ENCODE results near the gene SHC1.

Gene SHC1

DNA sequence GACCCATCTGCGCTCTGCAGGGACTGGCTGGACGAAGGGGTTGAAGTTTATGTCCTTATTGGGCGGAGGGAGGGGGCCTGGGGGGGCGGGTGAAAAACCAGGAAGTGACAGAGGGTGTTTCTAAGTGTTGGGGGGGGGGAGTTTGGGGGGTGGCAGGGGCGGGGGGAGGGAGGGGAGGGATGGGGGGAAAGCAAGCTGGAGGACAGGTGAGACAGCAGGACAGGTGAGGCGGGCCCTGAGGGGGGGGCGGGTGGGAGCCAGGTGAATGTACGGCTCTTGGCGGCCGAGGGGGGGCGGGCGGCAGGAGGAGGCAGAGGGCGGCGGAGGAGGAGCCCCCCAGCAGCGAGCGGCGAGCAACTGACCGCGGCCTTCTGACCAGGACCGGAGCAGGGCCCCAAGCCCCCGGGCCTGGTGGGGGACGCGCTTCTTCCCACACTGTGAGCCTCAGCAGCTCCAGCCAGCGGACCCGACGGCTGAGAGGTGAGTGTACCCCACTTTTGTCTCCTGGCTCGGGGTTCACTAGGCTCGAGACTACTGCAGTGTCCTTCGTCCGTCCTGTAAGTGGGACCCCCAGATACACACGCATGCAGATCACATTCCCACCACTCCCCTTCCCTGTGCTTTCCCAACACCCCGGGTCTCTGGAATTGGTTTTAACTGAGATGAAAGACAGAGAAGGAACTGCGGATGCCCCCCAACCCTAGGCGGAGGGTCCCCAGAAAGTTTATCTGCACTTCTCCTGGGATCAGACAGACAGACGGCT lies 32.1 kb upstream of the SHC1 start, which contains the start of gene ZBTB7B:
ZBTB7B (plus strand) TSS at position 339 of the 763 bp plus-strand sequence. CDS start 11,859 bp downstream, outside the sequence.
- TF ChIP-seq GATA3 (IDR thresholded peaks at IDR 0.05; ENCODE audit: low read depth, low read length) = no peak

DNA sequence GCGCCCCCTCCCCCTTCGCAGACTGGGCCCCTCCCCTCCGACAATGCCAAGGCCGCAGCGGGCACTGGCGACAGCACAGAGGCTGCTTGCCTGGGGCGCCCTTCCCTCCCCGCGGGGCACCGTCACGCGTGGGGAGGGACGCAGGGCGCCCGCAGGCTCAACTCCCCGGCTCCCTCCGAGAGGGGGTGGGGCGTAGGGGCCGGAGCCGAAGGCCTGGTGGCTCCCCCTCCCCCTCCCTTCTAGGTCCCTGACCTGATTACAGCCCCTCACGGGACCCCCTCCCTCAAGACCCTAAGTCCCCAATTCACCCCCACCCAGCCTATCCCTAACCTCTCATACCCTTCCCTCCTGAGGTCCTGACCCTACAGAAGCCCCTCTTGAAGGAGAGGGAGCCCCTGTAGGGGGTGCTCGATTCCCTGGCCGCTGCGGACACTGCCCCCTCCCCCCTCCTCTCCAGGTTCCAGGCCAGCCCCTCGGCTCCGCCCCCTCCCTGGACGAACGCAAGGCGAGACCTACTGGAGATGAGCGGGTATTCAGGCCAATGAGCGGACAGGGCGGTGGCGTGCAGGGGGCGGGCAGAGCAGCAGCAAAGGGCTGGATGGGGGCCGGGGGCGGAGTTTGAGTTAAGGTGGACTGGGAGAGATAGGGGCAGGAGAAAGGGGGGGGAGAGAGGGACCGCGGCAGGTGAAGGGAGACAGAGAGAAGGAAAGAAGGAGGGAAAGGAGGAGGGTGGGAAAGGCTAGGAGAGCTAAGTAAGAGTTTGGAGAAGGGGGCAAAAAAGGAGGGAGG lies 31.3 kb upstream of the SHC1 start:
- TF ChIP-seq GATA2 (IDR thresholded peaks at IDR 0.05; ENCODE audit: low read depth, low read length) (no peak), GATA3 (IDR thresholded peaks at IDR 0.05; ENCODE audit: low read depth, low read length) (no peak)

- TF ChIP-seq GATA2 (IDR thresholded peaks at IDR 0.05; ENCODE audit: low read depth, low read length) = no peak
- TF ChIP-seq GATA3 (IDR thresholded peaks at IDR 0.05; ENCODE audit: low read depth, low read length) = no peak
Measured at GRCh38 chr1:155001425-155001674, 30.8 kb upstream of the SHC1 start.

DNA sequence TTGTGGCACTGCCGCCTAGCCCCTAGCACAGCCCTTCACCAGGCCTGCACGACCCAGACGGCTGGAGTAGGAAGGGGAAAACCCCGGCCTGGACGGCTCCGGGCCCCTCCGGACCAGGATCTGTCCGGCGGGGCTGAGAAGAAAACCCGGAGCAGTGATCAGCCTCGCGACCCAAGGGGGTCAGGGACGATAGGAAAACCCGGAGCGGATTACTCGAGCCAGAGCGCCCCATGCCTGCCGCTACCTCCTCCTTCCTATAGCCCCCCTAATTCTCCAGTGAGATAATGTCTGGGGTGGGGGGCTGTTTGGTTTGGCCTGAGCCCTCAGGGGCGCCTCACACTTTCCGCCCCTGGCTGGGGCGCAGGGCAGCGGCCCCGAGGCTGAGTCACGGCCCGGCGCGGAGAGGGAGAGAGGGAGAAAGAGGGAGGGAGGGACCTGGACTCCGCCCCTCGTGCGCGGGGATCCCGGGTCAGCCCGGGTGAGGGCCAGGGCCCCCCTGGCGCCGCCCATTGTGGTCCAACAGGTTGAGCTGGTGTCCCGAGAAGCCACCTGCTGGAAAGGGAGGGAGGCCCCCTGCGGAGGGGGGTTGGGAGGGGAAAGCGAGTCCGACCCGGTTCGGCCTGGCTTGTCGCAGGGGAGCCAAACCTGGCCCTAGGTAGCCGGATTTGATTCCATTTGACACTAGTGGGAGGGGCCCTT lies 30.3 kb upstream of the SHC1 start:
- TF ChIP-seq GATA2 (IDR thresholded peaks at IDR 0.05; ENCODE audit: low read depth, low read length) (0 out of 2 replicates have a peak, but pooled peaks have one; percentile 24), GATA3 (IDR thresholded peaks at IDR 0.05; ENCODE audit: low read depth, low read length) (no peak)

DNA sequence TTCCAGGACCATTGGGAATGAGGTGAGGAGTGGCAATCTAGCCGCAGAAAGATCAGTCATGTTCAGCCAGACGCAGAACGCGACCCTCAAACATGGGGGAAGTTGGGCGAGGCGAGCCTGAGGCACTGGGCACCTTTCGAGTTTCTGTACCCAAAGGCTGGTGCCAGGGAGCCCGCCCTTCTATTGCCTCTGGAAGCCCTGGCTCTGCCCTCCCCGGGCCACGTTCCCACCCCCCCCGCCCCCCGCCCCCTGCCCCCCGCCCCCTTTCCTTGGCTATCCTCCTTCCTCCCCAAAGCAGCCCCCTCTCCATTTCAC lies 29.8 kb upstream of the SHC1 start:
- TF ChIP-seq GATA3 (IDR thresholded peaks at IDR 0.05; ENCODE audit: low read depth, low read length) (no peak), GATA2 (IDR thresholded peaks at IDR 0.05; ENCODE audit: low read depth, low read length) (no peak)

DNA sequence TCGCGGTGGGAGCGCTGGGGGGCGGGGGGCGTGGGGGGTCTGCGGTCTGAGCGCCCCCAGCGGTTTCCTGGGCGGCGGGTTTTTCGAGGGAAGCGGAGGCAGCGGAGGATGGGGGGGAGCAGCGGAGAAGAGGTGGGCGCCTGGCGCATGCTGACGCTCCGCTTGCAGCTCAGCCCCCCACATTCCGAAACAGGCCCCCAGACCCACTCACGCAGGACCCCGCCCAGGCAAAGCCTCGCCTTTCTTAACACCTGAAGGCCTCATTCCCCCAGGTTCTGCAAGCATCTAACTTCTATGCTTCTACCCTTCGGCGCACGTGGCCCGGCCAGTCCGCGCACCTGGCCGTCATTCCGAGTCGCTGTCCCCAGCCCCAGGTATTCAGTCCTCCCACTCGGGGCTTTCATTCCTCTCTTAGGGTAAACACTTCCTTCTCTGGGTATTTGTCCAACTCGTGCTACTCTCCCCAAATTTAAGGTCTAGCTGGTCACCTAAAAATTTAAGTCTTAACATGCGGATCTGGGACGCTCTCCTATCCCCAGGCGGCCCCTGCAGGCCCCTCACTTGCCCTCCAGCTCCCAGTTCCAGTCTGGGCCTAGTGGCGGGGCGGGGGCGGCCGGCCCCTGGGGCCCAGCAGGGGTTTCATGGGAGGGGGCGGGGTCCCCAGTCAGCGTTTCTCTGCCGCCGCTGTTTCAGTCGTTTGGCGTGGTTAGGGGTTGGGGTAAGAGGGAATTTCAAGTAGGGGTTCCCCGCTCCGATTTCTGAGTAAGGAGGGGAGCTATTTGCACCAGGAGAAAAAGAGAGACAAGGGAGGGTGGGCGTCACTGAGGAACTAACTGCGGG lies 29.2 kb upstream of the SHC1 start:
- TF ChIP-seq GATA2 (IDR thresholded peaks at IDR 0.05; ENCODE audit: low read depth, low read length) (no peak), GATA3 (IDR thresholded peaks at IDR 0.05; ENCODE audit: low read depth, low read length) (no peak)

DNA sequence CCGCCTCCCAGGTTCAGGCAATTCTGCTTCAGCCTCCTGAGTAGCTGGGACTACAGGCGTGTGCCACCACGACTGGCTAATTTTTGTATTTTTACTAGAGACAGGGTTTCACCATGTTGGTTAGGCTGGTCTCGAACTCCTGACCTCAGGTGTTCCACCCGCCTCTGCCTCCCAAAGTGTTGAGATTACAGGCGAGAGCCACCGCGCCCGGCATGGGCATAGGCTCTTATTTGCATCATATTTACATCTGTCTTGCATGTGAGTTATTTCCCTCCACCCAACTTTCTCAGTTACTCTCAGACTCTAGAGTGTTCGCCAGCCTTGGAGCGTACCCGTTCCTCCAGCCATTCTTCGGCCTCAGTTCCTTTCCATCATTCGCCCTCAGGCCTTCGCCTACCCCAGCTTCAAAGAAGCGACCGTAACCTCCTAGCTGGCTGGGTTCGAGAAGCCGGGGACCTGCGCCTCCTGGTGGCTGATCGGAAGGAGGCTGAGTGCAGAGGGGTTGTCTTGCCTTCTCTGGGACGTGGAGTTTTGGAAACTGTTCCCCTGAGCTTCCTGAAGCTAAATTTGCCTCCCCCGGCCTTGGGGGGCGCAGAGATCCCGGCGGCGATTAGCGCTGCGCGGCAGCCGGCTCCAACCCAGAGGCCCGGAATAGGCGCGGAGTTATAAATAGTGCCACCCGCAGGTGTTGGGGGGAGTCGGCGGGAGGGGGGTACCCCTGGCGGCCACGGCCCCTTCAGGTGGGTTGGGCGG lies 28.4 kb upstream of the SHC1 start:
- no peak for TF ChIP-seq GATA3 (IDR thresholded peaks at IDR 0.05; ENCODE audit: low read depth, low read length)
- peak; percentile 92 for TF ChIP-seq GATA2 (IDR thresholded peaks at IDR 0.05; ENCODE audit: low read depth, low read length)

DNA sequence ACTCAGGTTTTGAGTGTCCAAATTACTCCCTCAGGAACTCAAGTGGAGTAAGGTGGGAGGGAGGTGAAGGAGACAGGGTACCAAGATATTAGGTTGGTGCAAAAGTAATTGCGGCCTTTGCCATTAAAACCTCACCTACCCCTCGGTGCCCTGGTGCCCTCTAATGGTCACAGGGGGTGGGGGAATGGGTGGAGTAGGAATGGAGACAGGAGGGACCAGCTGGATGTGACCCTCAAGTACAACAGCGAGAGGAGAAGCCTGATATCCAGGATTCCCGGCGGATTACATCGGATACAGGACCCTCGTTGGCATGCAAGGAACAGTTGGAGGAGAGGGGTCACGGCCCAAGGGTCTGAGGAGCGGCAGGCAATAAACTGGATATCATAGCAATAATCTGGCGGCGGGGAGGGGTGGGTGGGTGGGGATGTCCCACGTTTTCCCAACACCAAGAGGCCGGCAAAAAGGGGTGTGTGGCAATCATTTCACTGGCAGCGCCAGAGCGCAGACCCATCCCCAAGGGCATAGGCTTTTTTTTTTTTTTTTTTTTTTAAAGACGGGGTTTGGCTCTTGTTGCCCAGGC lies 27.7 kb upstream of the SHC1 start:
- TF ChIP-seq GATA3 (IDR thresholded peaks at IDR 0.05; ENCODE audit: low read depth, low read length) (no peak), GATA2 (IDR thresholded peaks at IDR 0.05; ENCODE audit: low read depth, low read length) (no peak)

GRCh38 chr1:154996966-154997701 lies 26.6 kb upstream of the SHC1 start:
- TF ChIP-seq GATA3 (IDR thresholded peaks at IDR 0.05; ENCODE audit: low read depth, low read length) = no peak
- no peak for TF ChIP-seq GATA2 (IDR thresholded peaks at IDR 0.05; ENCODE audit: low read depth, low read length)

DNA sequence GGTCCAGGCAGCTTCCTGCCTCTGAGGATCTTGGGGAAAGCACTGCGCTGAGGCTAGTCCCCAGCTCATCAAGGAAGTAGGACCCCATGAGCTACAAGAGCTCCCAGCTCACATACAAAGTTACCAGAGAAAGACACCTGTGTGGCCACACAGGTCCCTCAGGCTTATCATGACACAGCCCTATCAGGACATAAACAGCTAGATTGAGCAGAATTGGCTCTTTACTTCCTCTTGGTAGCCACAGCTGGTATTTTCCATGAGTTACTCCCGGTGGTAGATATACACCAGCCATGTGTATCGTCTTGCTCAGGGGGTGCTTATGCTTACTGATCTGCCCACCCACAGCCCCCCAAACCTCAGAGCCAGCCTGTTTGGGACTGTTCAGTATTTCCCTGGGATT lies 24.0 kb upstream of the SHC1 start:
- no peak for TF ChIP-seq GATA2 (IDR thresholded peaks at IDR 0.05; ENCODE audit: low read depth, low read length)
- no peak for TF ChIP-seq GATA3 (IDR thresholded peaks at IDR 0.05; ENCODE audit: low read depth, low read length)

DNA sequence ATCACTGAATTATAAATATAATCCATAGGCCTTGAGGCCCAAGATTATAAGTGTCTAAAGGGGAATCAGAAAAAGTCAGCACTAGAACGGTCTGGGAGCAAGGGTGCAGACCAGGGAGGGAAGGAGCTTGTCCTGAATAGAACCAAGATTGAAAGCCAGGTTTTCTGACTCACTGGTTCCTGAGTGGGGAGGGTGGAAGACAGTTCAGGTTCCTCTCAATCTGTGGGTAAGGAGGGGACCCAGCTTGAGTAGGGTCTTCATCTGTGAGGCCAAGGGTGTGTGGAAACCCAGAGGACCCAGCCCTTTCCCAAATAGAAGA lies 23.7 kb upstream of the SHC1 start:
- no peak for TF ChIP-seq GATA2 (IDR thresholded peaks at IDR 0.05; ENCODE audit: low read depth, low read length)
- no peak for TF ChIP-seq GATA3 (IDR thresholded peaks at IDR 0.05; ENCODE audit: low read depth, low read length)

DNA sequence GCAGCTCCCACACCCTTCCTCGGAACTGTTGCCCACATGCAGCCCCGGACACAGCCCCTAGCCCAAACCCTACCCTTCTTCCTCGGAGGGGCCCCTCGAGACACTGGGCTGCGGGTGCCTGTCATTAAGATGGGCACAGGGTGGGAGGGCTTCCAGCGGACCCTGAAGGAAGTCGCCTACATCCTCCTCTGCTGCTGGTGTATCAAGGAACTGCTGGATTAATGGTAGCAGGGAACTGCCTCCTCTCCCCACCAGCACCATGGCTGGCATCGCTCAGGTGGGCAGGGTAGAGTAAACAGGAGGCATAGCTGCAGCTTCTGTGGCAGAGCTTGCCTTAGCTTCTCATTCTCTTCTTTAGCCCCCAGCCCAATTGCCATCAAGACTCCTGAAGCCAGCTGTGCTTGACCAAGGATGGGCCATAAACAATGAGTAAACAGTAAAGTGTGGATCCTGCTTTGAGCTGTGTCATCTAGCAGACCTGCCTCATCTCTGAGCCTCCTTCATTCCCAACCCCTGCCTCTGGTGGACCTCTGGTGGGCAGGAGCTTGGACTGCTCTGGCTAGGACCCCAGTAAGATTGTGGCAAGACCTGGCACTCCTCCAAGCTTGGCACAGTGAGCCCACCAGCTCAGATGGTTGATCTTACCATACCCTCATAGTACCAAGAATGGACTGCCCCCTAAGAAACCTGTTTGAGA lies 23.2 kb upstream of the SHC1 start, which contains the start of gene LENEP:
LENEP (plus strand) TSS at position 15 of the 697 bp plus-strand sequence; CDS start at position 37, 22 bp downstream.
- TF ChIP-seq GATA3 (IDR thresholded peaks at IDR 0.05; ENCODE audit: low read depth, low read length) = no peak
- TF ChIP-seq GATA2 (IDR thresholded peaks at IDR 0.05; ENCODE audit: low read depth, low read length) = no peak

All from SH-SY5Y (cell line).